Aorta (tissue), 5 donors: ENCODE measurements around the gene U2AF1L4. TPM values are rescaled to one million over a fixed set of nuclear protein-coding genes. Genes with fewer than 3 reads are reported as not detected.

Experiments
- ATAC-seq: fragments of 200-7000 bp; cut with Tn5 transposase; one replicate; pipeline ENCODE4 v1.9.1; 2022; ENCODE audit warnings: moderate library complexity; ENCODE audit not compliant: low FRiP score
- DNase-seq, 2 donors: peaks; one replicate each; pipeline ENCODE4 v3.0.0-alpha.2; 2020
- H3K27ac ChIP-seq, 2 donors: one replicate each; pipeline ENCODE4 v1.5.1; 2013; ENCODE audit warnings: low read length in 2 of 2, mild to moderate bottlenecking in 2 of 2, moderate library complexity in 2 of 2, control low read depth in 1 of 2, inconsistent platforms in 1 of 2, low read depth in 1 of 2
- H3K27me3 ChIP-seq, 2 donors: one replicate each; pipeline ENCODE4 v1.6.1; 2013; ENCODE audit warnings: control low read depth in 1 of 2, low read length in 1 of 2, mild to moderate bottlenecking in 1 of 2, moderate library complexity in 1 of 2; ENCODE audit not compliant: insufficient read depth in 2 of 2, control insufficient read depth in 1 of 2
- H3K36me3 ChIP-seq, 2 donors: one replicate each; pipeline ENCODE4 v1.6.1; 2013; ENCODE audit warnings: control low read depth in 1 of 2, low read length in 1 of 2, mild to moderate bottlenecking in 1 of 2; ENCODE audit not compliant: insufficient read depth in 2 of 2, control insufficient read depth in 1 of 2
- H3K4me1 ChIP-seq, 2 donors: one replicate each; pipeline ENCODE4 v1.6.1; 2013; ENCODE audit warnings: low read length in 2 of 2, control low read depth in 1 of 2, mild to moderate bottlenecking in 1 of 2, moderate library complexity in 1 of 2; ENCODE audit not compliant: insufficient read depth in 2 of 2, control insufficient read depth in 1 of 2
- H3K4me3 ChIP-seq, 2 donors: one replicate each; pipeline ENCODE4 v1.5.1; 2013; ENCODE audit warnings: low read length in 2 of 2, control low read depth in 1 of 2, mild to moderate bottlenecking in 1 of 2
- H3K9me3 ChIP-seq: one replicate; pipeline ENCODE4 v1.6.1; 2013; ENCODE audit warnings: mild to moderate bottlenecking, low read length; ENCODE audit not compliant: control insufficient read depth
- WGBS, 2 donors: extraction: QIAGEN DNeasy Blood & Tissue Kit; methylation state at CpG; one replicate each; pipeline ENCODE4 v1.1.7; 2013; 5-methylcytosine and 5-hydroxymethylcytosine counted together
- intact Hi-C, 2 donors: fragments of 100-400 bp; cut with DNase I; formaldehyde crosslinking; loops; one replicate each; pipeline versions ENCODE4 v1.14.2 to v1.15.0; 2022
- polyA plus RNA-seq, 2 donors: library from polyadenylated mRNA; stranded (reverse); fragments of 200-250 nt; gene quantifications; one replicate each; pipeline ENCODE4 v1.2.3, GENCODE V29; 2013
- total RNA-seq, 2 donors: library from RNA; stranded (reverse); fragmentation: NEBNext Ultra II Directional; extraction: Animal tissue kit (Norgen Biotek cat#: 25700); gene quantifications; one replicate each; pipeline ENCODE4 v1.2.1, GENCODE V29; 2021
- donor health status: healthy with polysubstance abuse.
- donor health status: Bipolar disorder and iron deficiency.
- donor health status: DM: no; HTN: no; CAD: no.
- donor health status: DM: no; HTN: no; CAD: no.
- donor health status: DM: yes; HTN: yes; CAD: no.

U2AF1L4 gene
- total and polyA plus RNA-seq, 4 donors = 14.8 to 70.4 (median 23.3) TPM

GRCh38 chr19:35715355-35715809 lies 29.8 kb downstream of the U2AF1L4 start:
- no peak overlapping the region for H3K4me3 ChIP-seq
- no peaks in the 10 kb centered on the region for H3K36me3 ChIP-seq
- ATAC-seq = no peak
- no peak overlapping the region for H3K27ac ChIP-seq
- no peaks in the 10 kb centered on the region for H3K9me3 ChIP-seq
- DNase-seq = no peak
- no peaks in the 10 kb centered on the region for H3K4me1 ChIP-seq
- no peaks in the 10 kb centered on the region for H3K27me3 ChIP-seq
- intact Hi-C loops = loop anchor here in 1 of 2 donors (5.0 kb wide), 1 partner anchor 168 kb away; the partner anchor contains the start of gene TMEM147
- 81% methylated on average over 7 of the region's 7 CpGs for WGBS, 2 donors

- DNase-seq = no peak
- no peaks in the 10 kb centered on the region for H3K9me3 ChIP-seq
- intact Hi-C loops = loop anchor here in 1 of 2 donors (5.0 kb wide), 1 partner anchor 167 kb away; the partner anchor contains the start of gene TMEM147
- H3K27me3 ChIP-seq = no peaks in the 10 kb centered on the region
- no peak for ATAC-seq
- no peaks in the 10 kb centered on the region for H3K4me1 ChIP-seq
- H3K27ac ChIP-seq = no peak overlapping the region
- H3K4me3 ChIP-seq = no peak overlapping the region
- H3K36me3 ChIP-seq = no peaks in the 10 kb centered on the region
- WGBS, 2 donors = 73 to 76% methylated on average over 14 of the region's 14 CpGs
Measured at GRCh38 chr19:35714601-35715354, 30.4 kb downstream of the U2AF1L4 start.

- no peak for DNase-seq
- no peaks in the 10 kb centered on the region for H3K4me1 ChIP-seq
- no peak for ATAC-seq
- intact Hi-C loops = no loop called here
- H3K4me3 ChIP-seq = no peak overlapping the region
- WGBS, 2 donors = 82 to 83% methylated on average over 12 of the region's 12 CpGs
- no peaks in the 10 kb centered on the region for H3K27me3 ChIP-seq
- H3K9me3 ChIP-seq = no peaks in the 10 kb centered on the region
- H3K27ac ChIP-seq = no peak overlapping the region
- H3K36me3 ChIP-seq = no peaks in the 10 kb centered on the region
Measured at GRCh38 chr19:35713904-35714495, 31.2 kb downstream of the U2AF1L4 start.

- intact Hi-C loops = no loop called here
- Histone ChIP-seq H3K27me3 (no peaks in the 10 kb centered on the region), H3K4me1 (no peaks in the 10 kb centered on the region), H3K4me3 (no peak overlapping the region), H3K36me3 (no peaks in the 10 kb centered on the region), H3K27ac (no peak overlapping the region), H3K9me3 (no peaks in the 10 kb centered on the region)
- 72 to 80% methylated on average over 2 of the region's 2 CpGs for WGBS, 2 donors
- DNase-seq = no peak
- no peak for ATAC-seq
Measured at GRCh38 chr19:35713506-35713850, 31.7 kb downstream of the U2AF1L4 start.

GRCh38 chr19:35712567-35713505 lies 32.4 kb downstream of the U2AF1L4 start:
- ATAC-seq (no peak), DNase-seq (no peak)
- no peaks in the 10 kb centered on the region for H3K4me1 ChIP-seq
- 69 to 73% methylated on average over 11 of the region's 11 CpGs for WGBS, 2 donors
- H3K27me3 ChIP-seq = no peaks in the 10 kb centered on the region
- H3K4me3 ChIP-seq = no peak overlapping the region
- H3K27ac ChIP-seq = no peak overlapping the region
- no peaks in the 10 kb centered on the region for H3K36me3 ChIP-seq
- intact Hi-C loops = no loop called here
- H3K9me3 ChIP-seq = no peaks in the 10 kb centered on the region

- no peak overlapping the region for H3K27ac ChIP-seq
- no peaks in the 10 kb centered on the region for H3K36me3 ChIP-seq
- DNase-seq (no peak), ATAC-seq (no peak)
- H3K4me3 ChIP-seq = no peak overlapping the region
- no peaks in the 10 kb centered on the region for H3K4me1 ChIP-seq
- no peaks in the 10 kb centered on the region for H3K27me3 ChIP-seq
- WGBS, 2 donors = 61 to 66% methylated on average over 13 of the region's 13 CpGs
- H3K9me3 ChIP-seq = no peaks in the 10 kb centered on the region
- intact Hi-C loops = no loop called here
Measured at GRCh38 chr19:35710784-35711723, 34.2 kb downstream of the U2AF1L4 start.

GRCh38 chr19:35708391-35708790 lies 36.8 kb downstream of the U2AF1L4 start:
- no peaks in the 10 kb centered on the region for H3K27me3 ChIP-seq
- 86 to 93% methylated on average over 1 of the region's 1 CpG for WGBS, 2 donors
- no peak overlapping the region for H3K27ac ChIP-seq
- H3K9me3 ChIP-seq = no peaks in the 10 kb centered on the region
- DNase-seq (no peak), ATAC-seq (no peak)
- H3K4me3 ChIP-seq = no peak overlapping the region
- H3K36me3 ChIP-seq = no peaks in the 10 kb centered on the region
- H3K4me1 ChIP-seq = no peaks in the 10 kb centered on the region
- intact Hi-C loops = no loop called here

GRCh38 chr19:35704218-35704617 lies 41.0 kb downstream of the U2AF1L4 start, which contains the start of gene ZBTB32:
Gene ZBTB32 (plus strand): TSS chr19:35704558. CDS start chr19:35714627, 10,069 bp downstream.
- ATAC-seq (no peak), DNase-seq (no peak)
- H3K27ac ChIP-seq = no peak within 1 kb of the TSS
- no peaks in the 10 kb centered on the region for H3K36me3 ChIP-seq
- H3K9me3 ChIP-seq = no peaks in the 10 kb centered on the region
- intact Hi-C loops = no loop called here
- no peaks in the 10 kb centered on the region for H3K4me1 ChIP-seq
- no peak within 1 kb of the TSS for H3K4me3 ChIP-seq
- 15 to 17% methylated on average over 23 to 24 of the region's 24 CpGs for WGBS, 2 donors
- H3K27me3 ChIP-seq = no peaks in the 10 kb centered on the region
